GM23338 (cell line): ENCODE results near the gene VEGFA. TPM values are rescaled to one million over a fixed set of nuclear protein-coding genes. Genes with fewer than 3 reads are reported as not detected.

Source experiments
- ATAC-seq: fragments of 200-7000 bp; cut with Tn5 transposase; 3 replicates; pipeline ENCODE4 v1.9.1; 2020
- DNase-seq: peaks from one replicate; pipeline ENCODE4 v3.0.0-alpha.2; 2015; ENCODE audit warnings: low spot score
- H2AFZ ChIP-seq: fragments of 200-600 bp; sonication (generic); 2 replicates; pipeline ENCODE4 v1.8.0; 2016; ENCODE audit warnings: antibody characterized with exemption, mild to moderate bottlenecking, moderate library complexity
- H3F3A ChIP-seq: fragments of 200-600 bp; sonication (generic); replicated peaks from 2 replicates; pipeline ENCODE4 v1.8.0; 2017; ENCODE audit warnings: antibody characterized with exemption, mixed run types, low read depth
- H3K27ac ChIP-seq: fragments of 200-600 bp; sonication (generic); 2 replicates; pipeline ENCODE4 v1.6.1; 2016; ENCODE audit warnings: low read depth
- H3K27me3 ChIP-seq: fragments of 200-600 bp; sonication (generic); 2 replicates; pipeline ENCODE4 v1.8.0; 2016; ENCODE audit warnings: mild to moderate bottlenecking, mixed run types, moderate library complexity; ENCODE audit not compliant: insufficient read depth
- H3K36me3 ChIP-seq: fragments of 200-600 bp; sonication (generic); 2 replicates; pipeline ENCODE4 v1.8.0; 2016; ENCODE audit warnings: mild to moderate bottlenecking; ENCODE audit not compliant: insufficient read depth
- H3K4me1 ChIP-seq: fragments of 200-600 bp; sonication (generic); 2 replicates; pipeline ENCODE4 v1.8.0; 2016; ENCODE audit warnings: mild to moderate bottlenecking, moderate library complexity; ENCODE audit not compliant: insufficient read depth
- H3K4me2 ChIP-seq: fragments of 200-600 bp; sonication (generic); 2 replicates; pipeline ENCODE4 v1.7.1; 2017; ENCODE audit warnings: mixed run types
- H3K4me3 ChIP-seq: fragments of 200-600 bp; sonication (generic); 2 replicates; pipeline ENCODE4 v1.6.1; 2016; ENCODE audit warnings: mixed run types
- H3K79me2 ChIP-seq: fragments of 200-600 bp; sonication (generic); replicated peaks from 2 replicates; pipeline ENCODE4 v1.8.0; 2017; ENCODE audit warnings: mild to moderate bottlenecking; ENCODE audit not compliant: insufficient read depth
- H3K9me2 ChIP-seq: fragments of 200-600 bp; sonication (generic); 2 replicates; pipeline ENCODE4 v1.8.0; 2017; ENCODE audit not compliant: insufficient read depth
- H4K20me1 ChIP-seq: fragments of 200-600 bp; sonication (generic); replicated peaks from 2 replicates; pipeline ENCODE4 v1.8.0; 2017; ENCODE audit warnings: mild to moderate bottlenecking; ENCODE audit not compliant: insufficient read depth
- H3K27ac Mint-ChIP-seq: 2 replicates; pipeline ENCODE4 v1.8.0; 2020; ENCODE audit warnings: inconsistent platforms, mild to moderate bottlenecking, moderate library complexity, mixed read lengths
- H3K27me3 Mint-ChIP-seq: 3 replicates; pipeline ENCODE4 v1.8.0; 2022; ENCODE audit warnings: low read depth, mild to moderate bottlenecking, moderate library complexity, mixed read lengths, inconsistent platforms; ENCODE audit not compliant: insufficient read depth, poor library complexity
- H3K36me3 Mint-ChIP-seq: 3 replicates; pipeline ENCODE4 v1.8.0; 2021; ENCODE audit warnings: low read depth, mild to moderate bottlenecking, inconsistent platforms, moderate library complexity, mixed read lengths
- H3K4me1 Mint-ChIP-seq: 3 replicates; pipeline ENCODE4 v1.8.0; 2020; ENCODE audit warnings: mild to moderate bottlenecking, inconsistent platforms, mixed read lengths
- H3K4me3 Mint-ChIP-seq: 3 replicates; pipeline ENCODE4 v1.8.0; 2021; ENCODE audit warnings: moderate library complexity, mild to moderate bottlenecking, inconsistent platforms, mixed read lengths
- H3K9me3 Mint-ChIP-seq: 3 replicates; pipeline ENCODE4 v1.8.0; 2020; ENCODE audit warnings: moderate library complexity, mild to moderate bottlenecking, inconsistent platforms, mixed read lengths
- CREB1 ChIP-seq: fragments of 250-450 bp; sonication (Bioruptor Pico); IDR thresholded peaks from 2 replicates; pipeline ENCODE4 v1.5.0; 2020; ENCODE audit warnings: low read depth, mild to moderate bottlenecking, moderate library complexity
- EZH2 ChIP-seq: fragments of 200-600 bp; sonication (generic); IDR thresholded peaks from one replicate; pipeline ENCODE4 v1.8.0; 2017; ENCODE audit warnings: antibody characterized with exemption, mild to moderate bottlenecking, low read depth; ENCODE audit not compliant: unreplicated experiment
- JUNB ChIP-seq: IDR thresholded peaks from one replicate; pipeline ENCODE4 v1.6.1; 2016; ENCODE audit warnings: antibody characterized with exemption; ENCODE audit not compliant: unreplicated experiment
- NANOG ChIP-seq: IDR thresholded peaks from 2 replicates; pipeline ENCODE4 v1.6.1; 2016; ENCODE audit warnings: antibody characterized with exemption, borderline replicate concordance
- POLR2AphosphoS5 ChIP-seq: IDR thresholded peaks from 2 replicates; pipeline ENCODE4 v1.6.1; 2016; ENCODE audit warnings: antibody characterized with exemption, low read depth
- REST ChIP-seq: IDR thresholded peaks from one replicate; pipeline ENCODE4 v1.6.1; 2018; ENCODE audit warnings: antibody characterized with exemption; ENCODE audit not compliant: unreplicated experiment
- STAT1 ChIP-seq: IDR thresholded peaks from one replicate; pipeline ENCODE4 v1.6.1; 2016; ENCODE audit warnings: antibody characterized with exemption; ENCODE audit not compliant: unreplicated experiment
- ZNF331 ChIP-seq: fragments of 250-450 bp; sonication (Bioruptor Pico); IDR thresholded peaks from 2 replicates; pipeline ENCODE4 v1.5.0; 2020; ENCODE audit warnings: low read depth, mild to moderate bottlenecking, moderate library complexity
- polyA plus RNA-seq: library from polyadenylated mRNA; unstranded; fragments of >200 nt; fragmentation: Nextera tagmentation; extraction: Ambion mirVana; gene quantifications from 2 replicates; pipeline ENCODE4 v1.2.1, GENCODE V29; 2016
- total RNA-seq: library from RNA; depleted of rRNA; stranded (reverse); fragments of >200 nt; shearing (Covaris generic); gene quantifications from 2 replicates; pipeline ENCODE4 v1.2.3, GENCODE V29; 2014
- TF ChIP-seq, protein P1 (sequence below): IDR thresholded peaks from 2 replicates; pipeline ENCODE4 v1.6.1; 2016; ENCODE audit warnings: antibody characterized with exemption
- TF ChIP-seq, protein P2 (sequence below): fragments of 250-450 bp; sonication (Bioruptor Pico); IDR thresholded peaks from 2 replicates; pipeline ENCODE4 v1.5.0; 2020; ENCODE audit warnings: mild to moderate bottlenecking, moderate library complexity

VEGFA gene
- total and polyA plus RNA-seq, 2 experiments from 2014 or later: 10.9 to 61.1 TPM

DNA sequence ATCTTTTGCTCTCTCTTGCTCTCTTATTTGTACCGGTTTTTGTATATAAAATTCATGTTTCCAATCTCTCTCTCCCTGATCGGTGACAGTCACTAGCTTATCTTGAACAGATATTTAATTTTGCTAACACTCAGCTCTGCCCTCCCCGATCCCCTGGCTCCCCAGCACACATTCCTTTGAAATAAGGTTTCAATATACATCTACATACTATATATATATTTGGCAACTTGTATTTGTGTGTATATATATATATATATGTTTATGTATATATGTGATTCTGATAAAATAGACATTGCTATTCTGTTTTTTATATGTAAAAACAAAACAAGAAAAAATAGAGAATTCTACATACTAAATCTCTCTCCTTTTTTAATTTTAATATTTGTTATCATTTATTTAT is 15.9 kb downstream of the VEGFA start (continued):
- TF ChIP-seq CREB1 (CRISPR knock-in tag): no peak
- TF ChIP-seq JUNB: no peak
- no peak for TF ChIP-seq EZH2
- TF ChIP-seq ZNF331 (CRISPR knock-in tag): no peak
- TF ChIP-seq POLR2AphosphoS5: no peak
- TF ChIP-seq REST: no peak

- no peak for ATAC-seq
- Histone ChIP-seq H3K4me1 (no peaks in the 10 kb centered on the region), H3K9me2 (no peaks in the 10 kb centered on the region), H3K27me3 (no peaks in the 10 kb centered on the region), H3K4me3 (no peak overlapping the region), H3K27ac (no peak overlapping the region), H3K79me2 (no peaks in the 10 kb centered on the region), H3F3A (no peaks in the 10 kb centered on the region), H4K20me1 (0 out of 2 replicates have a peak, but pooled peaks cover 9% of the 10 kb centered on the region), H2AFZ (no peak overlapping the region), H3K36me3 (peaks cover 7% of the 10 kb centered on the region), H3K4me2 (no peak overlapping the region)
- Mint-ChIP-seq H3K4me1 (no peaks in the 10 kb centered on the region; the same call in 2 of the 3 replicates), H3K36me3 (peaks cover 44% of the 10 kb centered on the region), H3K27ac (no peak overlapping the region), H3K27me3 (peaks cover 6% of the 10 kb centered on the region), H3K4me3 (no peak overlapping the region), H3K9me3 (no peaks in the 10 kb centered on the region; the same call in 2 of the 3 replicates)
- no peak for DNase-seq
- no peak for TF ChIP-seq STAT1
- no peak; the same call in 1 of the 2 replicates for TF ChIP-seq POLR2AphosphoS5
- no peak for TF ChIP-seq NANOG
- TF ChIP-seq, protein P1, sequence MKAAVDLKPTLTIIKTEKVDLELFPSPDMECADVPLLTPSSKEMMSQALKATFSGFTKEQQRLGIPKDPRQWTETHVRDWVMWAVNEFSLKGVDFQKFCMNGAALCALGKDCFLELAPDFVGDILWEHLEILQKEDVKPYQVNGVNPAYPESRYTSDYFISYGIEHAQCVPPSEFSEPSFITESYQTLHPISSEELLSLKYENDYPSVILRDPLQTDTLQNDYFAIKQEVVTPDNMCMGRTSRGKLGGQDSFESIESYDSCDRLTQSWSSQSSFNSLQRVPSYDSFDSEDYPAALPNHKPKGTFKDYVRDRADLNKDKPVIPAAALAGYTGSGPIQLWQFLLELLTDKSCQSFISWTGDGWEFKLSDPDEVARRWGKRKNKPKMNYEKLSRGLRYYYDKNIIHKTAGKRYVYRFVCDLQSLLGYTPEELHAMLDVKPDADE: no peak
- TF ChIP-seq, protein P2, sequence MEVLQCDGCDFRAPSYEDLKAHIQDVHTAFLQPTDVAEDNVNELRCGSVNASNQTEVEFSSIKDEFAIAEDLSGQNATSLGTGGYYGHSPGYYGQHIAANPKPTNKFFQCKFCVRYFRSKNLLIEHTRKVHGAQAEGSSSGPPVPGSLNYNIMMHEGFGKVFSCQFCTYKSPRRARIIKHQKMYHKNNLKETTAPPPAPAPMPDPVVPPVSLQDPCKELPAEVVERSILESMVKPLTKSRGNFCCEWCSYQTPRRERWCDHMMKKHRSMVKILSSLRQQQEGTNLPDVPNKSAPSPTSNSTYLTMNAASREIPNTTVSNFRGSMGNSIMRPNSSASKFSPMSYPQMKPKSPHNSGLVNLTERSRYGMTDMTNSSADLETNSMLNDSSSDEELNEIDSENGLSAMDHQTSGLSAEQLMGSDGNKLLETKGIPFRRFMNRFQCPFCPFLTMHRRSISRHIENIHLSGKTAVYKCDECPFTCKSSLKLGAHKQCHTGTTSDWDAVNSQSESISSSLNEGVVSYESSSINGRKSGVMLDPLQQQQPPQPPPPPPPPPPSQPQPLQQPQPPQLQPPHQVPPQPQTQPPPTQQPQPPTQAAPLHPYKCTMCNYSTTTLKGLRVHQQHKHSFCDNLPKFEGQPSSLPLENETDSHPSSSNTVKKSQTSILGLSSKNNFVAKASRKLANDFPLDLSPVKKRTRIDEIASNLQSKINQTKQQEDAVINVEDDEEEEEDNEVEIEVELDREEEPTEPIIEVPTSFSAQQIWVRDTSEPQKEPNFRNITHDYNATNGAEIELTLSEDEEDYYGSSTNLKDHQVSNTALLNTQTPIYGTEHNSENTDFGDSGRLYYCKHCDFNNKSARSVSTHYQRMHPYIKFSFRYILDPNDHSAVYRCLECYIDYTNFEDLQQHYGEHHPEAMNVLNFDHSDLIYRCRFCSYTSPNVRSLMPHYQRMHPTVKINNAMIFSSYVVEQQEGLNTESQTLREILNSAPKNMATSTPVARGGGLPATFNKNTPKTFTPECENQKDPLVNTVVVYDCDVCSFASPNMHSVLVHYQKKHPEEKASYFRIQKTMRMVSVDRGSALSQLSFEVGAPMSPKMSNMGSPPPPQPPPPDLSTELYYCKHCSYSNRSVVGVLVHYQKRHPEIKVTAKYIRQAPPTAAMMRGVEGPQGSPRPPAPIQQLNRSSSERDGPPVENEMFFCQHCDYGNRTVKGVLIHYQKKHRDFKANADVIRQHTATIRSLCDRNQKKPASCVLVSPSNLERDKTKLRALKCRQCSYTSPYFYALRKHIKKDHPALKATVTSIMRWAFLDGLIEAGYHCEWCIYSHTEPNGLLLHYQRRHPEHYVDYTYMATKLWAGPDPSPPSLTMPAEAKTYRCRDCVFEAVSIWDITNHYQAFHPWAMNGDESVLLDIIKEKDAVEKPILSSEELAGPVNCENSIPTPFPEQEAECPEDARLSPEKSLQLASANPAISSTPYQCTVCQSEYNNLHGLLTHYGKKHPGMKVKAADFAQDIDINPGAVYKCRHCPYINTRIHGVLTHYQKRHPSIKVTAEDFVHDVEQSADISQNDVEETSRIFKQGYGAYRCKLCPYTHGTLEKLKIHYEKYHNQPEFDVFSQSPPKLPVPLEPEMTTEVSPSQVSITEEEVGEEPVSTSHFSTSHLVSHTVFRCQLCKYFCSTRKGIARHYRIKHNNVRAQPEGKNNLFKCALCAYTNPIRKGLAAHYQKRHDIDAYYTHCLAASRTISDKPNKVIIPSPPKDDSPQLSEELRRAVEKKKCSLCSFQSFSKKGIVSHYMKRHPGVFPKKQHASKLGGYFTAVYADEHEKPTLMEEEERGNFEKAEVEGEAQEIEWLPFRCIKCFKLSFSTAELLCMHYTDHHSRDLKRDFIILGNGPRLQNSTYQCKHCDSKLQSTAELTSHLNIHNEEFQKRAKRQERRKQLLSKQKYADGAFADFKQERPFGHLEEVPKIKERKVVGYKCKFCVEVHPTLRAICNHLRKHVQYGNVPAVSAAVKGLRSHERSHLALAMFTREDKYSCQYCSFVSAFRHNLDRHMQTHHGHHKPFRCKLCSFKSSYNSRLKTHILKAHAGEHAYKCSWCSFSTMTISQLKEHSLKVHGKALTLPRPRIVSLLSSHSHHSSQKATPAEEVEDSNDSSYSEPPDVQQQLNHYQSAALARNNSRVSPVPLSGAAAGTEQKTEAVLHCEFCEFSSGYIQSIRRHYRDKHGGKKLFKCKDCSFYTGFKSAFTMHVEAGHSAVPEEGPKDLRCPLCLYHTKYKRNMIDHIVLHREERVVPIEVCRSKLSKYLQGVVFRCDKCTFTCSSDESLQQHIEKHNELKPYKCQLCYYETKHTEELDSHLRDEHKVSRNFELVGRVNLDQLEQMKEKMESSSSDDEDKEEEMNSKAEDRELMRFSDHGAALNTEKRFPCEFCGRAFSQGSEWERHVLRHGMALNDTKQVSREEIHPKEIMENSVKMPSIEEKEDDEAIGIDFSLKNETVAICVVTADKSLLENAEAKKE (CRISPR knock-in tag): no peak
- TF ChIP-seq REST: no peak
- TF ChIP-seq CREB1 (CRISPR knock-in tag): no peak
Observed at GRCh38 chr6:43786664-43787329, 16.8 kb downstream of the VEGFA start.
